ENCODE results near the gene SLX9. TPM values are rescaled to one million over a fixed set of nuclear protein-coding genes. Genes with fewer than 3 reads are reported as not detected.

Gene SLX9
- total RNA-seq, 4 donors from 2014 or later, result 8.1 to 46.0 (median 16.6) TPM

GRCh38 chr21:44998621-44999427, 59.0 kb downstream of the SLX9 start:
- Histone ChIP-seq H3K27me3 (no peaks in the 10 kb centered on the region), H3K4me1 (peaks cover 0 to 31% (median 8%) of the 10 kb centered on the region in 4 donors), H3K9me3 (no peaks in the 10 kb centered on the region), H3K27ac (no peak overlapping the region), H3K4me3 (no peak overlapping the region), H3K36me3 (no peaks in the 10 kb centered on the region)
- DNase-seq, result no peak
- no peak for TF ChIP-seq POLR2A (IDR thresholded peaks at IDR 0.05)
- no peak for TF ChIP-seq EP300 (IDR thresholded peaks at IDR 0.05; ENCODE audit: low read depth)
- TF ChIP-seq POLR2AphosphoS5 (IDR thresholded peaks at IDR 0.05), result no peak
- TF ChIP-seq, protein P1, sequence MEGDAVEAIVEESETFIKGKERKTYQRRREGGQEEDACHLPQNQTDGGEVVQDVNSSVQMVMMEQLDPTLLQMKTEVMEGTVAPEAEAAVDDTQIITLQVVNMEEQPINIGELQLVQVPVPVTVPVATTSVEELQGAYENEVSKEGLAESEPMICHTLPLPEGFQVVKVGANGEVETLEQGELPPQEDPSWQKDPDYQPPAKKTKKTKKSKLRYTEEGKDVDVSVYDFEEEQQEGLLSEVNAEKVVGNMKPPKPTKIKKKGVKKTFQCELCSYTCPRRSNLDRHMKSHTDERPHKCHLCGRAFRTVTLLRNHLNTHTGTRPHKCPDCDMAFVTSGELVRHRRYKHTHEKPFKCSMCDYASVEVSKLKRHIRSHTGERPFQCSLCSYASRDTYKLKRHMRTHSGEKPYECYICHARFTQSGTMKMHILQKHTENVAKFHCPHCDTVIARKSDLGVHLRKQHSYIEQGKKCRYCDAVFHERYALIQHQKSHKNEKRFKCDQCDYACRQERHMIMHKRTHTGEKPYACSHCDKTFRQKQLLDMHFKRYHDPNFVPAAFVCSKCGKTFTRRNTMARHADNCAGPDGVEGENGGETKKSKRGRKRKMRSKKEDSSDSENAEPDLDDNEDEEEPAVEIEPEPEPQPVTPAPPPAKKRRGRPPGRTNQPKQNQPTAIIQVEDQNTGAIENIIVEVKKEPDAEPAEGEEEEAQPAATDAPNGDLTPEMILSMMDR (IDR thresholded peaks at IDR 0.05), result no peak
- in situ Hi-C loops (cut with MboI; ENCODE audit: low pct_ligation_motif_present in 1 of 4, low pct_unique_long_range_greater_than_20kb in 1 of 4, low sequenced_read_pairs in 3 of 4) (no loop called here), intact Hi-C loops (cut with DNase I; ENCODE audit: low total_unique reads) (no loop called here)
- 65 to 72% methylated on average over 4 to 30 of the region's 32 CpGs for WGBS, 2 donors (ENCODE audit: low coverage in 1 of 2)

- in situ Hi-C loops (cut with MboI; ENCODE audit: low pct_ligation_motif_present in 1 of 4, low pct_unique_long_range_greater_than_20kb in 1 of 4, low sequenced_read_pairs in 3 of 4), result no loop called here
- no peak for DNase-seq
- H3K36me3 ChIP-seq, result no peaks in the 10 kb centered on the region
- no peaks in the 10 kb centered on the region for H3K27me3 ChIP-seq
- TF ChIP-seq POLR2AphosphoS5 (IDR thresholded peaks at IDR 0.05) (no peak), EP300 (IDR thresholded peaks at IDR 0.05; ENCODE audit: low read depth) (no peak), POLR2A (IDR thresholded peaks at IDR 0.05) (no peak)
- TF ChIP-seq, protein P1 (IDR thresholded peaks at IDR 0.05), result no peak
- 80 to 84% methylated on average over 1 to 15 of the region's 17 CpGs for WGBS, 2 donors (ENCODE audit: low coverage in 1 of 2)
- H3K27ac ChIP-seq, result no peak overlapping the region
- H3K4me3 ChIP-seq, result no peak overlapping the region
- intact Hi-C loops (cut with DNase I; ENCODE audit: low total_unique reads), result no loop called here
- H3K4me1 ChIP-seq, result peaks cover 0 to 24% (median 7%) of the 10 kb centered on the region in 4 donors
- no peaks in the 10 kb centered on the region for H3K9me3 ChIP-seq
Measured at GRCh38 chr21:44999428-44999971, 59.7 kb downstream of the SLX9 start.

GRCh38 chr21:44999972-45000636, 60.3 kb downstream of the SLX9 start:
- no peak for TF ChIP-seq EP300 (IDR thresholded peaks at IDR 0.05; ENCODE audit: low read depth)
- no peak for TF ChIP-seq POLR2AphosphoS5 (IDR thresholded peaks at IDR 0.05)
- TF ChIP-seq, protein P1 (IDR thresholded peaks at IDR 0.05), result no peak
- TF ChIP-seq POLR2A (IDR thresholded peaks at IDR 0.05), result no peak
- Histone ChIP-seq H3K4me3 (no peak overlapping the region), H3K4me1 (peaks cover 0 to 18% (median 4%) of the 10 kb centered on the region in 4 donors), H3K27me3 (no peaks in the 10 kb centered on the region), H3K36me3 (no peaks in the 10 kb centered on the region), H3K9me3 (no peaks in the 10 kb centered on the region), H3K27ac (peak overlapping the region in 3 of 4 donors; percentile 47 to 69 (median 48))
- in situ Hi-C loops (cut with MboI; ENCODE audit: low pct_ligation_motif_present in 1 of 4, low pct_unique_long_range_greater_than_20kb in 1 of 4, low sequenced_read_pairs in 3 of 4) (no loop called here), intact Hi-C loops (cut with DNase I; ENCODE audit: low total_unique reads) (no loop called here)
- no peak for DNase-seq
- whole genome bisulfite sequencing, 2 donors (ENCODE audit: low coverage in 1 of 2), result 69% methylated on average over 29 of the region's 29 CpGs; no CpG with 5 or more reads in 1 of the 2 donors

- no peaks in the 10 kb centered on the region for H3K9me3 ChIP-seq
- peaks cover 0 to 16% (median 4%) of the 10 kb centered on the region in 4 donors for H3K4me1 ChIP-seq
- TF ChIP-seq EP300 (IDR thresholded peaks at IDR 0.05; ENCODE audit: low read depth) (no peak), POLR2AphosphoS5 (IDR thresholded peaks at IDR 0.05) (no peak), POLR2A (IDR thresholded peaks at IDR 0.05) (no peak)
- TF ChIP-seq, protein P1 (IDR thresholded peaks at IDR 0.05), result no peak
- DNase-seq, result no peak
- H3K4me3 ChIP-seq, result no peak overlapping the region
- in situ Hi-C loops (cut with MboI; ENCODE audit: low pct_ligation_motif_present in 1 of 4, low pct_unique_long_range_greater_than_20kb in 1 of 4, low sequenced_read_pairs in 3 of 4), result no loop called here
- H3K27me3 ChIP-seq, result no peaks in the 10 kb centered on the region
- no peaks in the 10 kb centered on the region for H3K36me3 ChIP-seq
- H3K27ac ChIP-seq, result peak overlapping the region in 3 of 4 donors; percentile 47 to 69 (median 48)
- 89% methylated on average over 27 of the region's 27 CpGs; no CpG with 5 or more reads in 1 of the 2 donors for WGBS, 2 donors (ENCODE audit: low coverage in 1 of 2)
- intact Hi-C loops (cut with DNase I; ENCODE audit: low total_unique reads), result no loop called here
Measured at GRCh38 chr21:45000637-45001133, 60.9 kb downstream of the SLX9 start.

Measured in transverse colon (tissue), 4 donors.